Testis (tissue), 2 donors: ENCODE results near the gene ZNF462.

Source experiments
- CTCF ChIP-seq, 3 experiments: fragments of 450-650 bp in 2 of 3; fragments of 200-600 bp in 1 of 3; sonication (generic) in 1 of 3; IDR thresholded peaks; one replicate each; pipeline ENCODE4 v1.5.1; 2016 to 2019; ENCODE audit warnings: antibody characterized with exemption in 3 of 3, mild to moderate bottlenecking in 2 of 3, moderate library complexity in 1 of 3
- POLR2A ChIP-seq: fragments of 450-650 bp; IDR thresholded peaks from one replicate; pipeline ENCODE4 v1.6.1; 2017; ENCODE audit warnings: antibody characterized with exemption, mild to moderate bottlenecking, moderate library complexity

- TF ChIP-seq CTCF (IDR thresholded peaks at IDR 0.05): no peak
- no peak for TF ChIP-seq POLR2A
Measured at GRCh38 chr9:106896695-106897094, 33.7 kb downstream of the ZNF462 start.
